VCaP (cell line): ENCODE results near the gene ARRB1.
"Not testable (repeated sequence)": the region's sequence is repeated elsewhere in the genome, so short reads cannot be mapped to it uniquely, and the experiment has no call there.

Experiments
- H3K27ac ChIP-seq: fragments of 450-650 bp; 2 replicates; pipeline ENCODE4 v1.5.1; 2017
- TF ChIP-seq, protein P1 (sequence below): fragments of 450-650 bp; conservative IDR thresholded peaks from 2 replicates; pipeline ENCODE4 v1.5.1; 2017; ENCODE audit warnings: mild to moderate bottlenecking, moderate library complexity

Gene ARRB1

DNA sequence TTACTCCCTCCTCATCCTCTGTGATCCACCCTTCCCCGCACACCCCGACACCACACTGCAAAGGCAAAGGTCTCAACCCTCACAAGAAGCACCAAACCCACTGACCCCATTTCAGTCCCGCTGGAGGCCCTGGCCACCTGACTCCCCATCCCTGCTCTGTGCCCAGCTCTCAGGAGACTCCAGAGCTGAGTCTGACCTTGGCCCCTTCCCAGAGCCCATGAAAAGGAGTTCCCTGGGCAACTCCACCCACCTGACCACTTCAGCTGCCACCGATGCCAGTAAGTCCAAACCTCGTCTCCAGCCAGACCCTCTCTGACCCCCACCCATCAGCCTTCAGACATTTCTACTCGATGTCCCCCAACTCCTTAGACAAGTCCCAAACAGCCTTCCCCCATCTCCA, 45.5 kb downstream of the ARRB1 start:
- TF ChIP-seq, protein P1, sequence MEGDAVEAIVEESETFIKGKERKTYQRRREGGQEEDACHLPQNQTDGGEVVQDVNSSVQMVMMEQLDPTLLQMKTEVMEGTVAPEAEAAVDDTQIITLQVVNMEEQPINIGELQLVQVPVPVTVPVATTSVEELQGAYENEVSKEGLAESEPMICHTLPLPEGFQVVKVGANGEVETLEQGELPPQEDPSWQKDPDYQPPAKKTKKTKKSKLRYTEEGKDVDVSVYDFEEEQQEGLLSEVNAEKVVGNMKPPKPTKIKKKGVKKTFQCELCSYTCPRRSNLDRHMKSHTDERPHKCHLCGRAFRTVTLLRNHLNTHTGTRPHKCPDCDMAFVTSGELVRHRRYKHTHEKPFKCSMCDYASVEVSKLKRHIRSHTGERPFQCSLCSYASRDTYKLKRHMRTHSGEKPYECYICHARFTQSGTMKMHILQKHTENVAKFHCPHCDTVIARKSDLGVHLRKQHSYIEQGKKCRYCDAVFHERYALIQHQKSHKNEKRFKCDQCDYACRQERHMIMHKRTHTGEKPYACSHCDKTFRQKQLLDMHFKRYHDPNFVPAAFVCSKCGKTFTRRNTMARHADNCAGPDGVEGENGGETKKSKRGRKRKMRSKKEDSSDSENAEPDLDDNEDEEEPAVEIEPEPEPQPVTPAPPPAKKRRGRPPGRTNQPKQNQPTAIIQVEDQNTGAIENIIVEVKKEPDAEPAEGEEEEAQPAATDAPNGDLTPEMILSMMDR = no peak
- H3K27ac ChIP-seq = no peak overlapping the region

DNA sequence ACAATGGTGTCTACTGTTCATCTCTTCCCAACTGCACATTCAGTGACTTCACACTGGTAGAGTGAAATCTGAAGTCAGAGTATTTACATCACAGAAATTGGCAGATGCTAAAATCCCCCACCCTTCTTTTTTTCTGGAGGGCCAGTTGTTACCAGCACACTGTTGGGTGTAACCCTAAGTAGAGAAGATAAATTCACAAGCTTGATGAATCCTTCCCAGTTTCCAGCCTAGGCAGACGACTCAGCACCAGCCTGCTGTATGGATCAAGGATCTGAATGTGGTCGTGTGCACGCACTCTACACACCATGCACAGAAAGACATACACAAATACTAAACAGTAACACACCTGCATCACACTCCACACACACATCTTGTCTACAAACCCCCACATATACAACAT, 46.0 kb downstream of the ARRB1 start:
- no peak overlapping the region for H3K27ac ChIP-seq
- TF ChIP-seq, protein P1 = no peak

DNA sequence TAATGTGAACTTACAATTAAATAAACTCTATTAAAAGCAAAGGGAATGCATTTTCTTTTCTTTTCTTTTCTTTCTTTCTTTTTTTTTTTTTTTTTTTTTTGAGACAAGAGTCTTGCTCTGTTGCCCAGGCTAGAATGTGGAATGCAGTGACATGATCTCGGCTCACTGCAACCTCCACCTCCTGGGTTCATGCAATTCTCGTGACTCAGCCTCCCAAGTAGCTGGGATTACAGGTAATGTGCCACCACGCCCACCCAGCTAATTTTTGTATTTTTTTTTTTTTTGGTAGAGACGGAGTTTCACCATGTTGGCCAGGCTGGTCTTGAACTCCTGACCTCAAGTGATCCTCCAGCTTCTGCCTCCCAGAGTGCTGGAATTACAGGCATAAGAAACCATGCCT, 46.5 kb downstream of the ARRB1 start:
- not testable (repeated sequence) for H3K27ac ChIP-seq

DNA sequence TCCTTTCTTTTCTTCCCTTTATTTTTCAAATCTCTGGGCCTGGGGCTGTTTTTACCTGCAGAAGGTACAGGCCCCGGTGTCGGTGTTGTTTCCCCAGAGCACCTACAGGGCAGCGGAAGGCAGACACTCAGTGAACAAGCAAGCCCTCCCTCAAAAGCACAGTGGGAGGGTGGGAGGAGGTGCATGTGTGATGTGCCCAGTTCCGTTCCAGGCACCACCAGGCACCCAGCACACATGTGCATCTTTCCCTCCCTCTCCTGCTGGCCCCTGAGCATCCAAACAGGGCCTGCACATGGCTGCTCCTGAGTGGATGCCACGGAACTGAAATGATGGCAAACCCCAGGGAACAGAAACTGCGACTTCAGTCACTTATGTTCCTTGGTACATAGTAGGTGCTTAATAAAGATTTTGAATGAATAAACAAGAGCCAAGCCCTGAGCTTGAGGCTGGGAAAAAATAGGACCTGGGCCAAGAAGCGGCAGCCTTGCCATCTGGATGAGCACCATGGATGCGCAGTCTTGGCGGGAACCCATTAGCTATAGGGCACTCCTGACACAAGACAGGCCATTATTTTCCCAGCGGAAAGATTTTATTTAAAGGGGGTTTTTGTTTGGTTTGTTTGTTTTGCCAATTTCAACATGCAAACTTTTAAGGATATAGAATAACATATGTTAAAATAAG, 47.8 kb downstream of the ARRB1 start:
- no peak overlapping the region; the same call in 1 of the 2 replicates for H3K27ac ChIP-seq
- TF ChIP-seq, protein P1 = no peak

DNA sequence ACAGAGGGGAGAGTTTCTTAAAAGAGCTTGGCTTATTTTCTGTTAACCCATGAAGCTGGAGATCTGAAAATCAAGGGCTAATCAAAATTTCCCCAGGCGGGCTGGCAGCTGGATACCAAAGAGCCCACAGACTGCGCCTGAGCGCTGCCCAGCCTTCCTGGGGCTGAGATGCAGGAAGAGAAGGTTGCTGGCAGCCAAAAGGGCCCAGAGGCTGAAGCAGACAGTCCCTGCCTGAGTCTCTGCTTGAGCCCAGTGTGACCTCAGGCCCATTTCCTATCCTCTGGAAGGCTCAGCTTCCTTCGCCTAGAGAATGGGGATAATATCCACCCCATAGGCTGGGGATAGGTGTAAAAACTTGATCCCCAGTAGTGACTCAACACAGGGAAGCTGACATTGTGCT, 49.1 kb downstream of the ARRB1 start:
- TF ChIP-seq, protein P1 = no peak

DNA sequence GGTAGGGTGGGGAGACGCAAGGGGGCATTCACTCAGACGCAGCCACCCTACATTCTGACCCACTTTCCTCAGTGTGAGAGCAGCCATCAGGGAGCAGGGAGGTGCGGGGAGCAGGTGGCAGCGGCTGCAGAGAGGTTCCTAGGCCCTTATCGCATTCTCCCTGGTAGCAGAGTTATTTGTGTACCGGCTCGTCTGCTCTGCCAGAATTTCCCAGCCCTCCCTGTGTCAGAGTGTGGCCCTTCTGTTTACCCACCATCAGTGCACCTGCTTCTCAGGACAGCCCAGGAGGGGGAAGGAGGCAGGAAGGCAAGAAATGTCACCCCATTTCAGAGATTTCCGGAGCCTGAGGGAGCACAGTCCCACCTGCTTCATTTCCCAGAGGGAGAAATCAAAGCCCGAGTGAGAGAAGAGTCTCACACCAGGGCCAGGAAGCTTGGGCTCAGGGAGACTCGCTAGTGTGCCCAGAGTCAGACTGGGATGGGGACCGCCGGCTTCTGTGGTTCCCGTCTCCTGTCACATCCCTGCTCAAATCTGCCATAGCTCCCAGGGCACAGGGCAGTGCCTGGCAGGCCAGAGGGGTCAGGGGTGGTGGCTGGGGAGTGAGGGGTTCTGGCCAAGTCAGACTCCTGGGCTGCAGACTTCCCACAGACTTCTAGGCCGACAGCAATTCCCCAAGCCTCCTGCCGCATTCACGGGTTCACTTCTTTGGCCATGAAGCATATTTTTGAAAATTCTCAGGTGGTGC, 49.7 kb downstream of the ARRB1 start:
- H3K27ac ChIP-seq = peak overlapping the region; percentile 77
- TF ChIP-seq, protein P1 = no peak

More for the DNA sequence above, 49.1 kb downstream of the ARRB1 start:
- H3K27ac ChIP-seq = peak overlapping the region; percentile 77

DNA sequence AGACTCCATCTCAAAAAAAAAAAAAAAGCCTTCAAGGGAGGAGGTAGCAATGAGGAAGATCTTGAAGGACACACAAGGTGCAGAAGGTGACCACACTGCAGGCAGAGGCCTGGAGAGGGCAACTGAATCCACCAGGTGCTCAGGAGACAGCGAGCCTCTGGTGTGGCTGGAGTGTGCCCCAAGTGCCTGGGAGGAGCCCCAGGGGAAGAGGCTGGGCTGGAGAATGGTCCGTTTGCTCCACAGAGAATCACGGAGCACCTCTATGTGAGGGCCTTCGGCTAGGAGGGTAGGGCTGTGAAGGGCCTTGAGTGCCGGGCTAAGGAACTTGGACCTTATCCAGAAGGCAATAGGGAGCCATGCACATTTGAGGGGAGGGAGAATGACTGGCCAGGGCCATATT, 50.3 kb downstream of the ARRB1 start:
- TF ChIP-seq, protein P1 = no peak
- H3K27ac ChIP-seq = peak overlapping the region; percentile 77

DNA sequence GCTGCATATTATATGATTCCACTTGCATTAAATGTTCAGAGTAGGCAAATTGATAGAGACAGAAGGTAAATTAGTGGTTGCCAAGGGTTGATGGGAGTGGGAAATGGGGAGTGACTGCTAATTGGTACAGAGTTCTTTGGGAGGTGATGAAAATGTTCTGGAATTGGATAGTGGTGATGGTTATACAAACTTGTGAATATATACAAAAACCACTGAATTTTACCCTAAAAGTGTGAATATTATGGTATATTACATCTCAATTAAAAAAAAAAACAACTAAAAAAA, 52.5 kb downstream of the ARRB1 start:
- no peak overlapping the region for H3K27ac ChIP-seq
- TF ChIP-seq, protein P1 = no peak
